ENCODE measurements around the gene ZSCAN31. TPM values are rescaled to one million over a fixed set of nuclear protein-coding genes. Genes with fewer than 3 reads are reported as not detected.

ZSCAN31 gene
- total and polyA plus RNA-seq, 2 donors (not counting 3 experiments of a cell fraction or from before 2014, with no cell fraction given): 12.9 to 23.0 TPM

GRCh38 chr6:28291573-28291972 lies 44.4 kb downstream of the ZSCAN31 start:
- no peak for TF ChIP-seq FOS (IDR thresholded peaks at IDR 0.05; ENCODE audit: borderline replicate concordance, insufficient read depth, low read length)
- no peak for TF ChIP-seq MAX (IDR thresholded peaks at IDR 0.05; ENCODE audit: insufficient read depth, insufficient read length)
- TF ChIP-seq JUN (IDR thresholded peaks at IDR 0.05; ENCODE audit: borderline replicate concordance, insufficient read depth, insufficient read length, low read depth): no peak
- TF ChIP-seq POLR2AphosphoS5 (IDR thresholded peaks at IDR 0.05; ENCODE audit: insufficient read depth, low read depth, low read length): no peak
- no peak for TF ChIP-seq MYC (IDR thresholded peaks at IDR 0.05; ENCODE audit: low read depth, low read length)
- no peak for TF ChIP-seq CTCF (IDR thresholded peaks at IDR 0.05; ENCODE audit: extremely low read depth in 1 of 2, insufficient read depth in 1 of 2, low read depth in 1 of 2, low read length in 2 of 2)
- no peak for TF ChIP-seq GATA2 (IDR thresholded peaks at IDR 0.05; ENCODE audit: insufficient read depth, insufficient read length, low read depth, low read length)
- Histone ChIP-seq H3K4me3 (replicated peaks in 1 of 3; ENCODE audit: insufficient read depth in 1 of 3, low read depth in 1 of 3, low read length in 3 of 3) (no peak overlapping the region), H4K20me1 (replicated peaks; ENCODE audit: control insufficient read depth, extremely low read depth, insufficient read depth, low read length) (no peaks in the 10 kb centered on the region), H3K4me1 (ENCODE audit: control insufficient read depth, extremely low read depth, insufficient read depth, low read length) (no peaks in the 10 kb centered on the region), H3K36me3 (ENCODE audit: control insufficient read depth in 2 of 2, extremely low read depth in 1 of 2, insufficient read depth in 2 of 2, low read length in 2 of 2) (peaks cover 4 to 7% of the 10 kb centered on the region in 2 experiments), H3K27me3 (ENCODE audit: control insufficient read depth in 2 of 2, insufficient read depth in 2 of 2, low read length in 2 of 2) (no peaks in the 10 kb centered on the region), H3K9me1 (replicated peaks; ENCODE audit: control insufficient read depth, extremely low read depth, insufficient read depth, low read length) (no peaks in the 10 kb centered on the region), H3K27ac (ENCODE audit: insufficient read depth, low read depth, low read length) (no peak overlapping the region), H3K4me2 (ENCODE audit: insufficient read depth, low read length) (no peak overlapping the region), H3K9ac (replicated peaks; ENCODE audit: extremely low read depth, insufficient read depth, low read length) (no peak overlapping the region), H2AFZ (ENCODE audit: low read depth, low read length) (no peak overlapping the region), H3K9me3 (replicated peaks; ENCODE audit: control insufficient read depth, insufficient read depth, low read length) (no peaks in the 10 kb centered on the region), H3K79me2 (ENCODE audit: control insufficient read depth, insufficient read depth, low read length) (no peaks in the 10 kb centered on the region)
- FAIRE-seq: no peak
- CTCF ChIA-PET: no interaction called here
- intact Hi-C loops (cut with micrococcal nuclease) (no loop called here), dilution Hi-C loops (cut with MboI; ENCODE audit: extremely low pct_ligation_motif_present, low sequenced_read_pairs) (no loop called here)
- POLR2A ChIA-PET: no interaction called here
- BruUV-seq (replicated peaks): no TSS peak
- no peak for DNase-seq (ENCODE audit: low read depth, low spot score)
